ENCODE measurements around the gene TUBAL3.
"Not testable (repeated sequence)": the region's sequence is repeated elsewhere in the genome, so short reads cannot be mapped to it uniquely, and the experiment has no call there.

Gene TUBAL3

DNA sequence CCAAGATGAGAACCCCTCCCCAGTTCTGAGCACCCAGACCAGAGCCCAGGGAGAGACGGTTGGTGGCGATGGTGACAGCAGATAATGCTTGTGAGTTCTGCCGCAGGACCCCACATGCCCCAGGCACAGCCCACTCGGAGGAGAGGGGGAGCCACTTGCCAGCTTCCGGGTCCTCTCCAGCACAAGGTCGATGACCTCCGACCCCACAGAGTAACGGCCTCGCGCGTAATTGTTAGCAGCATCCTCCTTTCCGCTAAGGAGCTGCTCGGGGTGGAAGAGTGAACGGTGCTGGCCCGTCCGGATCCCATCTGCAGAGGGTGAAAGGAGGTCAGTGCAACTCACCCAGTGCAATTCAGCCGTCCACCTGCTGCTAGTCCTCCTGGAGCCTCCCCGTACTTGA, 9.5 kb downstream of the TUBAL3 start:
- H3K9ac ChIP-seq (ENCODE audit: low read depth, low read length) = no peak overlapping the region
- H3K4me3 ChIP-seq (ENCODE audit: low read length) = no peak overlapping the region
- H3K9me3 ChIP-seq (ENCODE audit: insufficient read depth, low read depth, low read length) = peaks cover 31% of the 10 kb centered on the region

DNA sequence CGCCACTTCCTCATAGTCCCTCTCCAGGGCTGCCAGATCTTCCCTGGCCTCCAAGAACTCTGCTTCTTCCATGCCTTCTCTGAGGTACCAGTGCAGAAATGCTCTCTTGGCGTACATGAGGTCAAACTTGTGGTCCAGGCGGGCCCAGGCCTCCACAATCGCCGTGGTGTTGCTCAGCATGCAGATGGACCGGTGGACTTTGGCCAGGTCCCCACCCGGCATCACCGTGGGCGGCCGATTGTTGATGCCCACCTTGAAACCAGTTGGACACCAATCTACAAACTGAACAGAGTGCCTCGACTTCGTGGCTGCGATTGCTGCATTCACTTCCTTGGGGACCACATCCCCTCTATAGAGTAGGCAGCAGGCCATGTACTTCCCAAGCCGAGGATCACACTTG, 11.1 kb downstream of the TUBAL3 start:
- no peaks in the 10 kb centered on the region for H3K27me3 ChIP-seq (ENCODE audit: insufficient read depth, low read length)
- H3K4me3 ChIP-seq (ENCODE audit: low read length) = no peak overlapping the region
- H3K9me3 ChIP-seq (ENCODE audit: insufficient read depth, low read depth, low read length) = peaks cover 43% of the 10 kb centered on the region
- H3K27ac ChIP-seq (ENCODE audit: low read length) = no peak overlapping the region
- no peak overlapping the region for H3K9ac ChIP-seq (ENCODE audit: low read depth, low read length)
- no peaks in the 10 kb centered on the region for H3K4me1 ChIP-seq (ENCODE audit: insufficient read depth, low read length)
- no peaks in the 10 kb centered on the region for H3K36me3 ChIP-seq (ENCODE audit: insufficient read depth, low read depth, low read length)

More for the DNA sequence above, 9.5 kb downstream of the TUBAL3 start:
- Histone ChIP-seq H3K4me1 (ENCODE audit: insufficient read depth, low read length) (no peaks in the 10 kb centered on the region), H3K27ac (ENCODE audit: low read length) (no peak overlapping the region), H3K36me3 (ENCODE audit: insufficient read depth, low read depth, low read length) (no peaks in the 10 kb centered on the region), H3K27me3 (ENCODE audit: insufficient read depth, low read length) (no peaks in the 10 kb centered on the region)

DNA sequence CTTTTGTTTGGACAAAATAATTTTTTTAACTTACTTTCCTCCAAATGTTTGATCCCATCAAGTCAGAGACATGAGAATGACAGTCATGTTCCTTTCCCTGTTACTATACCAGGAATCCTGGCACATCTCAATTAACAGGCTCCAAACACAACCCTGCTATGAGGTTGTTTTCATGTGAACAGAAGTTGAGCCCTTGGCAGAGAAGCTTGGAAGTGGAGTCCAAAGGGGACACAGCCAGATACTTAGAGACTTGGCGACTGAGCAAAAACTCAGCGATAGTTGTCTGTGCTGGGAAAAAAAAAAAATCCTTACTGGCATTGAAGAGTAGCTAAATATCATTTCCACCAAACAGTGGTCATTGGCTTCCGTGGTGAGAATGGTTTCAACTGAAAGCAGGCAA, 12.8 kb downstream of the TUBAL3 start:
- H3K4me3 ChIP-seq (ENCODE audit: low read length) = no peak overlapping the region
- H3K9ac ChIP-seq (ENCODE audit: low read depth, low read length) = no peak overlapping the region
- peaks cover 50% of the 10 kb centered on the region for H3K9me3 ChIP-seq (ENCODE audit: insufficient read depth, low read depth, low read length)
- H3K27ac ChIP-seq (ENCODE audit: low read length) = no peak overlapping the region
- no peaks in the 10 kb centered on the region for H3K27me3 ChIP-seq (ENCODE audit: insufficient read depth, low read length)
- no peaks in the 10 kb centered on the region for H3K36me3 ChIP-seq (ENCODE audit: insufficient read depth, low read depth, low read length)
- no peaks in the 10 kb centered on the region for H3K4me1 ChIP-seq (ENCODE audit: insufficient read depth, low read length)

DNA sequence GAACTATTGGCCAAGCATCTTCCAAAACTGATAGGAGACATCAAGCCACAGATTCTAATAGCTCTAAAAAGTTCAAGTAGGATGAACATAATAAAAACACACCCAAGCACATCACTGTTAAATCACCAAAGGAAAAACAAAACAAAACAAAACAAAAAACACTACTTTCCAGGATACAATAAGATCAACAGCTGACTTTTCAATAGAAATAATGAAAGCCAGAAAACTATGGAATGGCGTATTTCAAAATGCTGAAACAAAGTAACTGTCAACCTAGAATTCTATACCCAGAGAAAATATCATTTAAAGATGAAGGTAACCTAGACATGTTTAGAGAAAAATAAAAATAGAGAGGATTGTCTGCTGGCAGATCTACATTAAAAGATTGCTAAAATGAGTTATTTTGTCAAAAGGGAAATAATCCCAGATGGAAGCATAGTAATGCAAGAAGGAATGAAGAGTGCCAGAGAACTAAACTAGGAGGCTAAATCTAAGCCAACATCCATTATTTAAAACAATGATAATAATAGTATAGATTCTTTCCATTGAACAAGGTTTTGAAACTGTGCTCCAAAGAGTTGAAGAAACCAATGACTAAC, 13.9 kb downstream of the TUBAL3 start:
- no peak overlapping the region for H3K9ac ChIP-seq (ENCODE audit: low read depth, low read length)
- no peaks in the 10 kb centered on the region for H3K4me1 ChIP-seq (ENCODE audit: insufficient read depth, low read length)
- H3K27me3 ChIP-seq (ENCODE audit: insufficient read depth, low read length) = no peaks in the 10 kb centered on the region
- H3K4me3 ChIP-seq (ENCODE audit: low read length) = no peak overlapping the region
- H3K9me3 ChIP-seq (ENCODE audit: insufficient read depth, low read depth, low read length) = peaks cover 50% of the 10 kb centered on the region
- H3K27ac ChIP-seq (ENCODE audit: low read length) = no peak overlapping the region
- no peaks in the 10 kb centered on the region for H3K36me3 ChIP-seq (ENCODE audit: insufficient read depth, low read depth, low read length)

DNA sequence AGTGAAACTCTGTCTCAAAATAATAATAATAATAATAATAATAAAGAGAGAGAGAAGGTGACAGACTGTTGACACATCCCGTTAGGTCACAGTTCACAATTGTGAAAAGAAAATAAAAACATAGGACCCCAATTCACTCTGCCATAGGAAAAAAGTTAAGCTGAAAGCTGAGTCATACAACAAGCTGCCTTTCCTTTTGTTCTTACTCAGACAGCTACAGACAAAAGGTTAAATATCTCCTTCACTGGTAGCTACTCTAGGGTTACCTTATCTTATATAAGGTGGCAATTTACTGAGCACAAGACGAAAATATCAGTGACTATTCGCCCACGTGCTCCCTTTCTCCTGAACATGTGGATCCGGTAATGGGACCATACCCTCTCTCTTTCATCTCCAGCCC, 17.5 kb downstream of the TUBAL3 start:
- no peaks in the 10 kb centered on the region for H3K27me3 ChIP-seq (ENCODE audit: insufficient read depth, low read length)
- no peaks in the 10 kb centered on the region for H3K36me3 ChIP-seq (ENCODE audit: insufficient read depth, low read depth, low read length)
- H3K9me3 ChIP-seq (ENCODE audit: insufficient read depth, low read depth, low read length) = peaks cover 40% of the 10 kb centered on the region
- no peaks in the 10 kb centered on the region for H3K4me1 ChIP-seq (ENCODE audit: insufficient read depth, low read length)
- no peak overlapping the region for H3K9ac ChIP-seq (ENCODE audit: low read depth, low read length)
- no peak overlapping the region for H3K27ac ChIP-seq (ENCODE audit: low read length)
- no peak overlapping the region for H3K4me3 ChIP-seq (ENCODE audit: low read length)

DNA sequence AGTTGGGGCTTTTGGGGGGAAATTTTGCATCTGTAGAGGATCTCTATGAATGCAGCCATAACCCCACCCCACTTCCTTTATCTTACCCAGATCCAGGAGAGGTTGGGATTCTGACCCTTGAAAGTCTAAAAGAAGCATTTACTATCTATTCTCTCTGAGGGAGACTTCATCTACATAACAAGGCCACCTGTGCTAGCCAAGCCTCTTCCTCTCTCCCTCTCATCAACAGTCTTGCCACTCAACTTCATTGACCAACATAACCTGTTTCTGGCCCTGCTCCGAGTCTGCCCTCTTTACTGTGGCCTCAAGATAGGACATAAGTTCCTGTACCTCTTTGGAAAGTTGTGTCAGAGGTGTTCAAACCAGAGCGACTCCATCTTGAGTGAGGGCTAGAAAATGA, 19.4 kb downstream of the TUBAL3 start:
- no peaks in the 10 kb centered on the region for H3K27me3 ChIP-seq (ENCODE audit: insufficient read depth, low read length)
- 0 out of 2 replicates have a peak overlapping the region, but pooled peaks have one; percentile 20 for H3K4me3 ChIP-seq (ENCODE audit: low read length)
- H3K27ac ChIP-seq (ENCODE audit: low read length) = no peak overlapping the region
- H3K9ac ChIP-seq (ENCODE audit: low read depth, low read length) = no peak overlapping the region
- H3K4me1 ChIP-seq (ENCODE audit: insufficient read depth, low read length) = no peaks in the 10 kb centered on the region
- no peaks in the 10 kb centered on the region for H3K36me3 ChIP-seq (ENCODE audit: insufficient read depth, low read depth, low read length)
- peaks cover 20% of the 10 kb centered on the region for H3K9me3 ChIP-seq (ENCODE audit: insufficient read depth, low read depth, low read length)

DNA sequence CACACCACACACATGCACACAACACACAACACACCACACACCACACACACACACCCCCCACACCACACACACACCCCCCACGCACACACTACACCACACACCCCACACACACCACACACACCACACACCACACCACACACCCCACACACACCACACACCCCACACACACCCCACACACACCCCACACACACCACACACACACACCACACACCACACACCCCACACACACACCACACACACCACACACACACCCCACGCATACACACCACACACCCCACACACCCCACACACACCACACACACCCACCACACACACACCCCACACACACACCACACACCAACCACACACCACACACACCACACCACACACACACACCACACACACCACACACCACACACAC, 23.4 kb downstream of the TUBAL3 start:
- Histone ChIP-seq H3K9me3 (ENCODE audit: insufficient read depth, low read depth, low read length) (no peaks in the 10 kb centered on the region; the same call in 1 of the 2 replicates), H3K4me1 (ENCODE audit: insufficient read depth, low read length) (no peaks in the 10 kb centered on the region), H3K4me3 (ENCODE audit: low read length) (no peak overlapping the region), H3K9ac (ENCODE audit: low read depth, low read length) (no peak overlapping the region), H3K27ac (ENCODE audit: low read length) (no peak overlapping the region), H3K36me3 (ENCODE audit: insufficient read depth, low read depth, low read length) (no peaks in the 10 kb centered on the region), H3K27me3 (ENCODE audit: insufficient read depth, low read length) (no peaks in the 10 kb centered on the region)

DNA sequence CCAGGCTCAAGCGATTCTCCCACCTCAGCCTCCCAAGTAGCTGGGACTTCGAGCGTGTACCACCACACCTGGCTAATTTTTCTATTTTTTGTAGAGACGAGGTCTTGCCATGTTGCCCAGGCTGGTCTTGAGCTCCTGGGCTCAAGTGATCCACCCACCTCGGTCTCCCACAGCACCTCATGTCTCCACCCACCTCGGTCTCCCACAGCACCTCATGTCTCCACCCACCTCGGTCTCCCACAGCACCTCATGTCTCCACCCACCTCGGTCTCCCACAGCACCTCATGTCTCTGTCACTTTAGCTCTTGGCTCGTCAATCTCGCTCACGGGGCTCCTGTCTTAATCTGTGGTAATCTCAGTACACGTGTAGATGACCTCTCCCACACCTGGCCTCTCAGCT, 24.2 kb downstream of the TUBAL3 start:
- H3K4me1 ChIP-seq (ENCODE audit: insufficient read depth, low read length); H3K4me3 ChIP-seq (ENCODE audit: low read length): not testable (repeated sequence)

DNA sequence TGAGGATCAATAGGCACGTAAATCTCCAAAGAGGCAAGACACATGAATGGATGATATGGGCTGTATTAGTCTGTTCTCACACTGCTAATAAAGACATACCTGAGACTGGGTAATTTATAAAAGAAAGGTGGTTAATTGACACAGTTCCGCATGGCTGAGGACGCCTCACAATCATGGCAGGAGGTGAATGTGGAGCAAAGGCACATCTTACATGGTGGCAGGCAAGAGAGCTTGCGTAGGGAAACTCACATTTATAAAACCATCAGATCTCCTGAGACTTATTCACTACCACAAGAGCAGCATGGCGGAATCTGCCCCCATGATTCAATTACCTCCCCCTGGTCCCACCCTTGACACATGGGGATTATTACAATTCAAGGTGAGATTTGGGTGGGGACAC, 25.4 kb downstream of the TUBAL3 start:
- not testable (repeated sequence) for H3K27me3 ChIP-seq (ENCODE audit: insufficient read depth, low read length); H3K36me3 ChIP-seq (ENCODE audit: insufficient read depth, low read depth, low read length); H3K4me1 ChIP-seq (ENCODE audit: insufficient read depth, low read length); H3K9me3 ChIP-seq (ENCODE audit: insufficient read depth, low read depth, low read length); H3K9ac ChIP-seq (ENCODE audit: low read depth, low read length); H3K27ac ChIP-seq (ENCODE audit: low read length); H3K4me3 ChIP-seq (ENCODE audit: low read length)

More for the DNA sequence above, 24.2 kb downstream of the TUBAL3 start:
- H3K36me3 ChIP-seq (ENCODE audit: insufficient read depth, low read depth, low read length); H3K9ac ChIP-seq (ENCODE audit: low read depth, low read length); H3K27me3 ChIP-seq (ENCODE audit: insufficient read depth, low read length); H3K9me3 ChIP-seq (ENCODE audit: insufficient read depth, low read depth, low read length); H3K27ac ChIP-seq (ENCODE audit: low read length): not testable (repeated sequence)

DNA sequence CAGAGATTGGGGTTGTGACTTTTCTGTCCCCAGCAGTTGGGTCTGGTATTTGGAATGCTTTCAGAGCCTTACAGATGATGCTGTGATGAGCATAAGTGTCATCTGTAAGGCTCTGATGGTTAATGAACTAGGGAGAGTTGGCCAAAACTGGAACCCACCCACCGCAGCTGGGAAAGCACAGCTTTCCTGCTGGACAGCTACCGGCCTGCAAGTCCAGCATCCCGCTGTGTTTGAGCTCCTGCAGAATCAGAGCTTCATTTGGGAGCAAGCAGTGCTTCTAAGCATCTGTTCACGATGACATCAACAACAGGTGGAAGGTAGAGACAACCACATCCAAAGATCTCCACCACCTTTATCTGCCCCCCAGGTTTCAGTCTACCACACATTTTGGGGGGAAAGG, 28.2 kb downstream of the TUBAL3 start:
- H3K4me3 ChIP-seq (ENCODE audit: low read length) = no peak overlapping the region
- no peak overlapping the region for H3K9ac ChIP-seq (ENCODE audit: low read depth, low read length)
- peaks cover 10% of the 10 kb centered on the region; the same call in 1 of the 2 replicates for H3K9me3 ChIP-seq (ENCODE audit: insufficient read depth, low read depth, low read length)
- H3K4me1 ChIP-seq (ENCODE audit: insufficient read depth, low read length) = no peaks in the 10 kb centered on the region
- H3K27ac ChIP-seq (ENCODE audit: low read length) = no peak overlapping the region
- H3K36me3 ChIP-seq (ENCODE audit: insufficient read depth, low read depth, low read length) = no peaks in the 10 kb centered on the region
- H3K27me3 ChIP-seq (ENCODE audit: insufficient read depth, low read length) = no peaks in the 10 kb centered on the region

DNA sequence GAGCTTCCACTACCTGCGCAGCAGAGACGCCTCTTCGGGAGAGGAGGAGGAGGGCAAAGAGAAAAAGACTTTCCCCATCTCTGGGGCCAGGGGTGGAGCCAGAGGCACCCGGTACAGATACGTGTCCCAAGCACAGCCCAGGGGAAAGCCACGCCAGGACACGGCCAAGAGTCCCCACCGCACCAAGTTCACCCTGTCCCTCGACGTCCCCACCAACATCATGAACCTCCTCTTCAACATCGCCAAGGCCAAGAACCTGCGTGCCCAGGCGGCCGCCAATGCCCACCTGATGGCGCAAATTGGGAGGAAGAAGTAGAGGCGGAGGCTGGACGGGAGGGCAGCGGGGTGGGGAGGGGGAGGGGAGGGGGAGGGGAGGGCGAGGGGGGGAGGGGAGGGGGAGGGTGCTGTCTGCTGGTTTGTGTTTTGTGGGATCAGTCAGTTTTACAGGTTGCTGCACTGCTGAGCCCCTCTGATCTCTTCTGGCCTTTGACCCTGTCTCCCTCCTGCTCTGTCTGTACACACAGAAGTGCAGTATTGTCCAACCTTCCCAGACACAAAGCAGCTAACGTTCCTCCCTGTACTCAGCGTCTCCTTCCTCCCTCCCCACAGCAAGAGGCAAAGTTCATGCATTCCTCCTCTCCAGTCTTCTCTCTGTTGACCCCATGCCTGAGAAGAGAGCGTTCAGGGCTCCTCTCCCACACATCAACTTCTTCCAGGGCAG, 30.6 kb downstream of the TUBAL3 start:
- Histone ChIP-seq H3K9ac (ENCODE audit: low read depth, low read length) (no peak overlapping the region), H3K27me3 (ENCODE audit: insufficient read depth, low read length) (no peaks in the 10 kb centered on the region), H3K36me3 (ENCODE audit: insufficient read depth, low read depth, low read length) (no peaks in the 10 kb centered on the region), H3K9me3 (ENCODE audit: insufficient read depth, low read depth, low read length) (peaks cover 25% of the 10 kb centered on the region), H3K4me3 (ENCODE audit: low read length) (no peak overlapping the region), H3K27ac (ENCODE audit: low read length) (no peak overlapping the region), H3K4me1 (ENCODE audit: insufficient read depth, low read length) (no peaks in the 10 kb centered on the region)

DNA sequence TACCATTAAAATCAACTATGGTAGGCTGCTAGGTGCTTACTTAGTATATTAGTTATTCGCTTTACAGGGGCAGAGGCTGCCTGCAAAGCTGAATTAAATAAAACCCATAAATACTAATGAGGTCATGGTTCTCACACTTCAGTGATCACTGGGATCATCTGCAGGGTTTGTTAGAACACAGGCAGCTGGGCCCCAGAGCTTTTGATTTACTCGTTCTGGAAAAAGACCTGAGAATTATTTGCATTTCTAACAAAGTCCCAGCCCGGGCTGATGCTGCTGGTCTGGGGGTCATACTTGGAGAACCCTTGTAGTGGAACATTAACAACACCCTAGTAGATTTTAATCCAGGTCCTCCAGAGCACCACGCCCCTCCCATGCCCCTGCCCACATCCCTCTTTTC, 31.3 kb downstream of the TUBAL3 start:
- Histone ChIP-seq H3K4me1 (ENCODE audit: insufficient read depth, low read length) (no peaks in the 10 kb centered on the region), H3K27ac (ENCODE audit: low read length) (no peak overlapping the region), H3K9ac (ENCODE audit: low read depth, low read length) (no peak overlapping the region), H3K4me3 (ENCODE audit: low read length) (no peak overlapping the region), H3K36me3 (ENCODE audit: insufficient read depth, low read depth, low read length) (no peaks in the 10 kb centered on the region), H3K27me3 (ENCODE audit: insufficient read depth, low read length) (no peaks in the 10 kb centered on the region), H3K9me3 (ENCODE audit: insufficient read depth, low read depth, low read length) (peaks cover 25% of the 10 kb centered on the region)
